CD4-positive, alpha-beta T cell treated with Interleukin-21 for 1 hour (primary cell): ENCODE results near the gene PROSER3.
"Not testable (repeated sequence)": the region's sequence is repeated elsewhere in the genome, so short reads cannot be mapped to it uniquely, and the experiment has no call there.

Source experiments
- DNase-seq: peaks from one replicate; pipeline ENCODE4 v3.0.0-alpha.2; 2020

The PROSER3 gene

DNA sequence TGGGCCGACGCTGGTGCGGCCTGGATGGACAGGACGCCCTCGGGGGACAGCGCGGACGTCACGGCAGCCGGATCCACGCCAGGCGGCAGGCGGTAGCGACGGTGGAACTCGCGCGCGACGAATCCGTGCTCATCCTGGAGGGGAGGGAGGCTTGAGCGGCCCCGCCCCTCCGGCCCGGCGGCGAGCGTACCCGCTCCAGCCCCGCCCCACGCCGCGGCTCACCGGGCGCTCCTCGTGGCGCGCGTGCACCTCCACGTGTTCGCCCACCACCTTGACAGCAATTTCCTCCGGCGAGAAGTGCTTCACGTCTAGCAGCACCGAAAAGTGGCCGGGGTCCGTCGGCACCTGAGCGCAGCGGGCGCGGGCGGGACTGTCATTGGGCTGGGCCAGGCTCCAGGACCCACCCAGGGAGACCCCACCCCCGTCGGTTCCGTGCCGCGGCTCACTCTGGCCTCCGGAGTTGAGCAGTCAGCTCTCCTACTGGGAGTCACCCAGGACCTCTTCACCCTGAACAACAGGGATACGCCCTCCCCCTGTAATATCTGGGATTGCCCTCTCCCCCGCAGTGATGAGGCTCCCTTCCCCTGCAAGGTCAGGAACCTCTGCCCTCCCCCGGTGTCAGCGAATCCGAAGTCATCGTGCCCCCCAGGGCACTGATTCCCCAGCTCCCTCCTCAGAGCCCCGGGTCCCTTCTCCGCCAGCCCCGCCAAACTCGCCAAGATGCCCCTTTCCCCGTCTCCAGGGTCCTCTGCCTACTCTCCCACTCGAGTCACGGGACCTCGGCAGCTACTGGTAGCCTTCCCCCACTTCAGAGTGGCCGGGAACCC is 2.2 kb upstream of the PROSER3 start:
- DNase-seq, result peak; percentile 73

DNA sequence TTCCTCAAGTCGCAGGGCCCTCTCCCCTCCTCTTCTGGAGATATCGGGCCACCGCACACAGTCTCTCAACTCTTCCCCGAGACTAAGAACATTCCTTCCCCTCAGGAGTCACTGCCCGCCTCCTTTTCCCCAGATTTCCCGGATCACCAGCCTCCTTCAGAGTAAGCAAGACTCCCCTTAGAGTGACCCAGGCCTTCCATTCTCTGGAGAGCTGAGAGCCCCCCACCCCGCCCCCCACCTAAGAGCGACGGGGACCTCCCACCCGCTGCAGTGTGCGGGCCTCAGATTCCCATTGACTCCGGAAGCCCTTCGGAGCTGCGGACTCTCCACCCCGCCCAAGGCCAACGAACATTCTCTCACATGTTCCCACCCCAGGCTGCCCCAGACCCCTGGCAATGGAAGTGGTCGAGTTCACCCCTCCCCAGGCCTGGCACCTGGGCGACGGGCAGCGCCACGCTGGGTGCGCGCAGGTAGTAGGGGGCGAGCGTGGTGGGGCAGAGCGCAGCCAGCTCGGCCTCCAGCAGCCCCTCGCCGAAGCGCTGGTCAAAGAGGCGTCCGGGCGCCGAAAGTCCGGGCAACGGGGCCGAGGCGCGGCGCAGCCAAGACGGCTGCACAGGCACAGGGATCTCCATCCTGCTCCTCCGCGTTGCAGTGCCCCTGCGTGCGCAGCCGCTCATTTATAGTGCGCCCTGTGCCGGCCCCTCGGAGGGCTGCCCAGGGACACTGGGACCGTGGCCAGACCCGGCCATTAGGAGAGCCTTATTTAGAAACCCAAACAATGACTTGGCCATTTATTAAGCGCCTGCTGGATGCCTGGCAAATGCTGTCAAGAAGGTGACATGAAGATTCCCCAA is 1.4 kb upstream of the PROSER3 start, which contains the start of gene HSPB6:
Gene HSPB6 (minus strand): TSS at position 653 of the 854 bp plus-strand sequence. CDS start 21 bp downstream, at position 632.
- no peak for DNase-seq

DNA sequence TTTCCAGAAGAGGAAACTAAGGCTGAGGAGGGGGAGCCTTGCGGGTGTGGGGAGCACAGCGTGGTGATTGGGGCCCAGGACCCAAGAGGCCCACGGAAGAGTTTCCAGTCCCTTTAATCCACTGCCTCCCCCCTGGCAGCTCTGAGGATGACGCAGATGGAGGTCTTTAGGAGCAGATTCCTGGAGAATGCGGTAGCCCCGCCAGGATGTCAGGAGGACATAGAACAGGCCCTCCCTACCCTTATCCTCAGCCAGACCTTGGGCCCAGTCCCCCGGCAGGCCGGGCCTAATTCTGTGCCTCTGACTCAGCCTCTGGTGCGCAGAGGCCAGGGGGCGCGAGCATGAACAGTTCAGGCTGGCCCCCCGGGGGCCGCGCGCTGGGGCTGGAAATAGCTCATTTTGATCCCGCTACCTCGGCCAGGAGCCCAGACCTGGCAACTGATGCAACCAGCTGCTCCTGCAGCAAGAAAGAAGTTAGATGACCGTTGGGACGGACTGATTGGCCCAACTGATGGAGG is 686 bp upstream of the PROSER3 start:
- DNase-seq, result no peak

DNA sequence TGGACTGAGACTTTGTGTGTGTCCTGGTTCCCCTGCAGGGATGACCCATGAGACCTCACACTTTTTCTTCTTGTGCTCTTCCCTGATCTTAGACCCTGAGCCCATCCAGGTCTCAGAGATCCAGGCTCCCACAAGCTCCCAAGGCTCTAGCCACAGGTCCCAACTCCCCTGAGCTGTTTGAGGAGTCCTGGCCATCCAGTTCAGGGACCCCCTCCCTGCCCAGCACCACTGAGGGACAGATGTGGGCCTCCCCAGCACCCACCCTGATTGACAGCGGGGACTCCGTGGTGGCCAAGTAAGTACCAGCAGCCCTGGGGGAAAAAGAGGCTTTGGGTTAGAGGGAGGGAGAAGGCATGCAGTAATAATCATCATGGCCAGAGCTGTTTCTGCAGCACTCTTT is 1.7 kb downstream of the PROSER3 start:
- DNase-seq, result no peak

DNA sequence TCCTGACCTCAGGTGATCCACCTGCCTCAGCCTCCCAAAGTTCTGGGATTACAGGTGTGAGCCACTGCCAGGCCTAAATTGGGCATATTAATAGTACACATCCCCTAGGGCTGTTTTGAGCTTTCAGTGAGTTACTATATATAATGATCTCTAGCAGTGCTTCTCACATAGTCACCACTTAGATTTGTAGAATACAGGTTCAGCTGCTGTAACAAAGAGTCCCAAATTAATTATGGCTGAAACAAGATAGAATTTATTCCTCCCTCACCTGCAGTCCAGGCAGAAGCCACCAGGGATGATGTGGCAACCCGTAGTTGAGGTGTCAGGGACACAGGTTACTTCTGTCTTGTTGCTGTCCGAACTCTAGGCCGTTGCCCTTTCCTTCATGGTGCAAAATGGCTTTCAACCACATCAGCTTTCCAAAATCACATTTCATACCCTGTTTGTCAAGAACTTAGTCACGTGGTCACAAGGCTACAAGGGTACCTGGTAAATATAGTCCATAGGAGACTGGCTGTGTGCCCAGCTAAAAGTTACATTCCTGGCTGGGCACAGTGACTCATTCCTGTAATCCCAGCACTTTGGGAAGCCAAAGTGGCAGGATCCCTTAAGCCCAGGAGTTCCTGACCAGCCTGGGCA is 2.9 kb downstream of the PROSER3 start:
- DNase-seq, result no peak

DNA sequence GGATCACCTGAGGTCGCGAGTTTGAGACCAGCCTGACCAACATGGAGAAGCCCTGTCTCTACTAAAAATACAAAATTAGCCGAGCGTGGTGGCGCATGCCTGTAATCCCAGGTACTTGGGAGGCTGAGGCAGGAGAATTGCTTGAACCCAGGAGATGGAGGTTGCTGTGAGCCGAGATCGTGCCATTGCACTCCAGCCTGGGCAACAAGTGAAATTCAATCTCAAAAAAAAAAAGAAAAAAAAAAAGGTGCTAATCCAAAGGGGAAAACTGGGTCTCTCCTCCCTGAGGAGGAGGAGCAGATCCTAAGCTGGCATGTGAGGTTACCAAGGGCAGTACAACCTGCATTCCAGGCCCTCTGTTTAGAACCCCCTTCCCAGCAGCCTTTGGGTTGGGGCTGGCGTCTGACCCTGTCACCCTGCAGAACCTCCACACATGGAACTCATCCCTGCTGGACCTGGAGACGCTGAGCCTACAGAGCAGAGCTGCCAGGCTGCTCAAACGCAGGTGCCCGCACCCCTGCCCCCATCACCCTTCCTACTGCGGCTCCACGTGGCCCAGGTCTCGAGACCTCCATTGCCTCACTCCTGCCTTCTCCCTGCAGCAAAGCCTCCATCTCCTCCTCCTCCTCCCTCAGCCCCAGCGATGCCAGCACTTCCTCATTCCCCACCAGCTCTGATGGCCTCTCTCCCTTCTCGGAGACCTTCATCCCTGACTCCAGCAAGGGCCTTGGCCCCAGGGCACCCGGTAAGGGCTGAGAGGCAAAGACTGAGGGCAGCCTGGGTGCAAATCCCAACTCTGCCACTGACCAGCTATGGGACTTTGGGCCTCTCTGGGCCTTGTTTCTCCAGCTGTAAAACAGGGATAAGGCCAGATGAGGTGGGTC is 6.7 kb downstream of the PROSER3 start:
- DNase-seq, result no peak

DNA sequence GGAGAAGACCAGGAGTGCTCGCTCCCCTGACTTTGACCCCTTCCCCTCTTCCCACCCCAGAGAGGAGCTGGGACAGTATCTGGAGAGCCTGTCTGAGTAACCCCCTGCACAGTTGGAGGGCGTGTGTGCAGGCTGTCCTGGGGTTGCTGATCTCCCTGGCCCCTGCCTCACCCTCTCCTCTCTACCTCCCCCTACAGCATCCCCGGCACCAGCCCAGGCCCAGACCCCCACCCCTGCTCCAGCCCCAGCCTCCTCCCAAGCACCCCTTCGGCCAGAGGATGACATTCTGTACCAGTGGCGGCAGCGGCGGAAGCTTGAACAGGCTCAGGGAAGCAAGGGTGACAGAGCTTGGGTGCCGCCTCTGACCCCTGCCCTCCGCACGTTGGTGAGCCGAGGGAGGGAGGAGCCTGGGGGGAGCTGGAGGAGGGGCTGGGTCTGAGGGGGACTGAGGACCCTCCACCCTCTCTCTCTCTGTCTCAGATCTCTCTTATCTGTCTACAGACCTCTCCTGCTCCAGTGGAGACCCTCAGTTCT is 8.7 kb downstream of the PROSER3 start:
- DNase-seq, result no peak

DNA sequence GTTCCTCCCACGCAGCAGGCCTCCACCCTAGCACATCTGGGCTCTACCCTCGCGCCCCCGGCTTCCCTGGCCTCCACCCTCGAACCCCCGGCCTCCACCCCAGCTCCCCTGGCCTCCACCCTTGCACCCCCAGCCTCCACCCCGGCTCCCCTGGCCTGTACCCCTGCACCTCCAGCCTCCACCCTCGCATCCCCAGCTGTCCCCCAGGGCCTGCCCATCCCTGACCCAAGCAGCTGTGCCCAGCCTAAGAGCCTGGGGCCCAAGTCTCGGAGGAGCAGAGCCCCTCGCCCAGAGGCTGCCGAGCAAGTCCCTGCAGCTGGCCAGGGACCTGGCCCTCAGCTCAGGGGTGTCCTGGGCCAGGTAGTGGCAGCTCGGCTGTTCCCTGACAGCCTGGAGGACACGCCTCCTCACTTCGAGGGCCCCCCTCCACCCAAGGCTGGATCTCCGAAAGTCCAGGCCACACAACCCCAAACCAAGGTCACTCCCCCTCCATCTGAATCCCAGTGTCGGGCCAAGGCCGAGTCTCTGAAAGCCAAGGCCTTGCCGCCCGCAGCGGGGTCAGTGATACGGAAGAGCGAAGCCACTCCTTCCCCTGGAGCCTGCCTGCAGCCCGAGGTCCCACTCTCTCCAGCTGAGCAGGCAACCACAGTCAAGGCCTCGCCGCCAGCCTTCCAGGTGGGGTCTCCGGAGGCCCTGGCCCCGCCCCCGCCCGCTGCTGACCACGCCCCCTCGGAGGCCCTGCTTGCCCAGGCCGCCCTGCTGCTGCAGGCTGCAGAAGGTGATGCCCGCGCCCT is 9.5 kb downstream of the PROSER3 start:
- DNase-seq, result no peak

DNA sequence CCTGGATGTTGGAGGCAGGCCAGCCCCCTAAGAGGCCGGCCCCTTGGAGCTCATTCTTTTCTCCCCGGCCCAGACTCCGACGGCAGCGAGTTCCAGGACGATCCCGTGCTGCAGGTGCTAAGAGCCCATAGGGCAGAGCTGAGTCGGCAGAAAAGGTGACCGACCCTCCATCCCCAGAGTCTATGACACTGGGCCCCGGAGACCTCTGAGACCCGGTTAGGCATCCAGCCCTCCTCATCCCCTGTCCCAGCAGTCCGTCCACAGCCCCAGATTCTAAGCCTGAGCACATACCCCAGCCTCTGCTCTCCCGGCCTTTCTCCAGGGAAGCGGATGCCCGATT is 10.1 kb downstream of the PROSER3 start:
- DNase-seq, result no peak

DNA sequence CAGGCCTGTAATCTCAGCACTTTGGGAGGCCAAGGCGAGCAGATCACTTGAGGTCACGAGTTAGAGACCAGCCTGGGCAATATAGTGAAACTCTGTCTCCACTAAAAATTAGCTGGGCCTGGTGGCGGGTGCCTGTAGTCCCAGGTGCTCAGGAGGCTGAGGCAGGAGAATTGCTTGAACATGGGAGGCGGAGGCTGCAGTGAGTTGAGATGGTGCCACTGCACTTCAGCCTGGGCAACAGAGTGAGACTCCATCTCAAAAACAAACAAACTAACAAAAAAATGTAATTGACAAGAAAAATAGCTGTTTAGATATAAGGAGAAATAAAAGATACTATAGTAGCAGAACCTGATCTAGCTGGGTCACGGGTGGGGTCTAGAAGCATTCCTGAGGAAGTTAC is 14.4 kb downstream of the PROSER3 start:
- DNase-seq, result not testable (repeated sequence)

DNA sequence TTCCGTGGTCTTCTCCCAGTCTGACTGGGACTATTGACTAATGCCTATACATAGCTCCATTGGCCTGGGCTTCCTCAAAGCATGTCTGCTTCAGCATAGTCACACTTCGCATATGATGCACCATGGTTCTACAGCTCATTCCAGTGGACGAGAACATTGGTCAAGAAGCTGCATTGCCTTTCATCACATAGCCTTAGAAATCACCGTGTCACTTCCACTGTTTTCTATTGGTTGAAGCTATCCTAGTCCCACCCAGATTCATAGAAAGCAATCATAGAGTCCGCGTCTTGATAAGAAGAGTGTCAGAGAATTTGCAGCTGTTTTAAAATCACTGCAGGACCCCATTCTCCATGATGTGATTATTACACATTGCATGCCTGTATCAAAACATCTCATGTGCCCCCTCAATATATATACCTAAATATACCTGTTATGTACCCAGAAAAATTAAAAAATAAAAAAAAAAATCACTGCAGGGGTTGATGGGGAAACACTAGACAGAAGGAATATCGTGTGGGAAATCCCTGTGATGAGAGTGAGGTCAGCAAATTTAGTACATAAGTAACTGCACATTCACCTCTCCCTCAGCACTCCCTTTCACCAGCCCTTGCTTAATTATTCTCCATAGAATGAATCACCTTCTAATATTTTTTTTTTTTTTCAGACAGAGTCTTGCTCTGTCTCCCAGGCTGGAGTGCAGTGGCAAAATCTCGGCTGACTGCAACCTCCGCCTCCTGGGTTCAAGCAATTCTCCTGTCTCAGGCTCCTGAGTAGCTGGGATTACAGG is 15.2 kb downstream of the PROSER3 start:
- no peak for DNase-seq

DNA sequence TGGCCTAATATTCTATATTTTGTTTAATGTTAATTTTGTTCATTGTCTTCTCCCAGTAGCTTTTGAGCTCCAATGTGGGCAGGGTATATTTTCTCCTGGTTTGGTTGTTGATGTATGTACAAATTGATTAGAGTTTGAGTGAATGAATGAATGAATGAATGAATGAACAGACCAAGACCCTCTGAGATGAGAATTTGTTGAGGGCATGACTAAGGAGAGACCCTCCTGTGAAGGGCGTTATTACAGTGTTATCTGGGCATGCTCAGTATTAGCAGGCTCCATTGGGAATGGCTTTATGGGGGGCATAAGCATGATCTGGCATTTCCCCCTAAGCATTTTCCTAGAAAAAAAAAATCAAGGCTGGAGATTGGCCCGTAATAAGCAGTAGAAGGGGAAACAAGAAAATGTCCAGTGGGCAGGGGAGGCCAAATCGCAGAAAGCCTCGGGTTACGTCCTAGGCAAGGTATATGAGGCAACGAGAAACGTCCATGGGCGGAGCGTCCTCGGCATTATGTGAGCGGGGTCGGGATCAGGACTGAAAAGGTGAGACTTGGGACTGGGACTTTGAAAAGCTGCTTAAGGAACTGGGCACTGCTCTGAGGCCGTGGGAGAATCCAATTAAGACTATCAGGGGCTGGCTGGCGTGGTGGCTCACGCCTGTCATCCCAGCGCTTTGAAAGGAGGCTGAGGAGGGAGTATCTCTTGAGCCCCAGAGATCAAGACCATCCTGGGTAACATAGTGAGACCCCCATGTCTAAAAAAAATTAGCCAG is 16.5 kb downstream of the PROSER3 start:
- DNase-seq, result no peak

DNA sequence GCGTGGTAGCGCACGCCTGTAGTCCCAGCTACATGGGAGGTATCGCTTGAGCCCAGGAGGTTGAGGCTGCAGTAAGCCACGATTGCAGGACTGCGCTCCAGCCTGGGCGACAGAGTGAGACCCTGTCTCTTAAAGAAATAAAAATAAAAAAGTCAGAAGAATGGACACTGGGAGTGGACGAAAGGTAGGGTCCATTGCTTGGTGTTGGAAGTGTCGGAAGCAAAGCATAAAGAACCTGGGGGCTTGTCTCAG is 17.0 kb downstream of the PROSER3 start:
- no peak for DNase-seq

DNA sequence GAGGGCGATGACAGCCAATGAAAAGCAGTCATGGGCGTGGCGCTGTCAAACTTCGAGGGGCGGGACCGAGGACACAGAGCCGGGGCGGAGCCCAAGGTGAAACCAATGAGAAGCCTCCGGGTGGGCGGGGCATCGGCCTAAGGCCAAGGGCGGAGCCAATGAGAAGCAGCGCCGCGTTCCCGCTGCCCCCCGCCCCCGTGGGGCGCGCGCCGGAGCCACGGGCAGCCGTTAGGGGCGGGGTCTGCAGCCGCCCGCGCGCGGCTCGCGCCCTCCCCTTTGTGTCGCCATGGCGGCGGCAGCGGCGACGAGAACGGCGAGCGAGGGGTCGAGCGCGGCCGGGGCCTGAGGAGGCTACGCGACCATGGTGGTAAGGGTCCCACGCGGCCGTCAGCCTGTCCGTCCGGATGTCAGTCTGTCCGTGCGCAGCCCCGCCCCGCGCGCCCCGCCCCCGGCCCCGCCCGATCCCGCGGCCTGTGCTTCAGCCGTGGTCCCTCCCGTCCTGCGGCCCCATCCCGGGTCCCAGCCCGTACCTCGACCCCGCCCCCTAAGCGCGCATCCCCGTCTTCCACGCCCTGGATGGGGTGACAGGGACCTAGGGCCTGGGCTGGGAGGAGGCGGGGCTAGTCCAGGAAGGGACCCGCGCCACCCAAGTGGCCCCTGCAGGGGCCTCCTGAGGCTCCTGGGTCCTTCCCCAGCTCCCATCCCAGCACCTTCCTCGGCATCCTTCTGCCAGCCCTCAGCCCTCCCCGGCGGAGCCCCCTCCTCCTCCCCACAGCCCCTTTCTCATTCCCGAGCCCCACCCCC is 17.5 kb downstream of the PROSER3 start, which contains the start of gene ARHGAP33:
Gene ARHGAP33 (plus strand): TSS at position 267 of the 804 bp plus-strand sequence. CDS start 95 bp downstream, at position 362.
- peak; percentile 99 for DNase-seq

DNA sequence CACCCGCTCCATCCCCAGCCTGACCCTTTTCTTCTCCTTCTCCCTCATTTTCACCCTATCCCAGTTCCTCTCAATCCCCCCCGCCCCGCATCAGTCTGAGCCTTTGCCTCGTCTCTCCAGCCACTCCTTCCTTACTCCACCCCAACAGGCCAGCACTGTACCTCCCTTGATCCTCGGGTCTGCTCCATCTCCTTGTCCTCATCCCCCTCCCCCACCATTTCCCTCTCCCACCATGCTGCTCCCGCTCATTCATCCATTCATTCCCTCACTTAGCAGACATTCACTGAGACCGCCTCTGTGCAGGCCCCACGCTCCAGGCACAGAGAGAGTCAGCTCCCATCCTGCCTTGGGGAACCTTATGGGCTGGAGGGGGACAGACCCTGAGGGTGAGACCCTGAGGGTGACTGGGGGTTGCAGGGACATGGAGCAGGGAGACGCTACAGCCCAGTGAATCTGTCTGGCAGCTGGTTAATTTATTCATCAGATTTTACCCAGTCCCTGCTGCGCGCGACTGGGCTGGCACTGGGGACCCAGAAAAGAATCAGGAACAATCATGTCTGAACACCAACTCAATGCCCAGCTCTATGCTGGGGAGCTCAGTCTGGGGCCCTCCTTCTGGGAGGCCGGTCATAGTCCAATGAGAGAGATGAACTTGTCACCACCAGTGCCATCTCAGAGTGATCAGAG is 18.3 kb downstream of the PROSER3 start:
- no peak for DNase-seq

DNA sequence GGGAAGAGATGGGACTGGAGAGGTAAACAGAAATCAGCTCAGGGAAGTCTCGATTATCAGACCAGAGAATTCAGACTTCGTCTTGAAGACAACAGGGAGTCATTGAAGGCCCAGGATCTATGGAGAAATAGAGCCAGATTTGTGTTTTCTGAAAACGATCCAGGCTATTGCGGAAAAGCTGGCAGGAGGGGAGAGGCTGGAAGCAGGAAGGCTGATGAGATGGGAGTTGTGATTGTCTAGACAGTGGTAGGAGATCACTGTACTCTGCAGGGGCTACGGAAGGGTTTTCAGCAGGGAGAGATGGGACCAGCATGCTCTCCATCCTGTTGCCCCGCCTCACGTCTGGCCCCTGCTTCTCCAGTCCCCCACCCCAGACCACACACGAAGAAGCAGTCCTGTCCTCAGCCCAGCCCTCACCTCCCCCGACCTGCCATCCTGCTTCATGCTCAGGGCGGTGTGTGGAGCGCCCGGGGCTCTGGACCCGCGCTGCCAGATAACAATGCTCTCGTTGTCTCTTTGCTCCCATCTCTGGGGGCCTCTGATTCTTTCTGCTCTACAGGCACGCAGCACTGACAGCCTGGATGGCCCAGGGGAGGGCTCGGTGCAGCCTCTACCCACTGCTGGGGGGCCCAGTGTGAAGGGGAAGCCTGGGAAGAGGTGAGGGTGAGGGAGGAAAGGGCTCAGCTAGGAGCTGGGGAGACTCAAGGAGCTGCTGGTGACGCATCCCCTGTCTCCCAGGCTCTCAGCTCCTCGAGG is 19.3 kb downstream of the PROSER3 start:
- no peak for DNase-seq

DNA sequence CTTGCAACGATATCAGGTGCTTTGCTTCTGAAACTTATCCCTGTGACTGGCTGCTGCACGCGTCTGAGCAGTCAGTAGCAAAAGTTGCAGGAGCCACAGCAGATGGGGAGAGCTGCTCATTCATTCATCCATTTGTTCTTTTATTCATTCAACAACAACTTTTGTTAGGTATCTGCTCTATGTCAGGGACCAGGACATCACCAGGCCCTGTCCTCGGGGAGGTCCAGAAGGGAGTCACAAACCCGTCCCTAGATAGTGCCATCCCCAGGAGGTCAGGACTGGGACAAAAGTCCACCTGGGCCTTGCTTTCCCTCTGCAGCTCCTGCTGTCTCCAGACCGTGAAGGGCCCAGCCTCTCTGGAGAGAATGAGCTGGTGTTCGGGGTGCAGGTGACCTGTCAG is 20.0 kb downstream of the PROSER3 start:
- DNase-seq, result no peak
